ENCODE measurements around the gene CDH9. TPM values are rescaled to one million over a fixed set of nuclear protein-coding genes. Genes with fewer than 3 reads are reported as not detected.

CDH9 gene
- total RNA-seq, 4 donors from 2014 or later: not detected

- Histone ChIP-seq H3K27me3 (no peaks in the 10 kb centered on the region), H3K9me3 (no peaks in the 10 kb centered on the region), H3K4me1 (no peaks in the 10 kb centered on the region), H3K27ac (no peak overlapping the region), H3K36me3 (no peaks in the 10 kb centered on the region), H3K4me3 (no peak overlapping the region)
- DNase-seq (no peak), ATAC-seq (no peak)
- in situ Hi-C loops (cut with MboI; ENCODE audit: low sequenced_read_pairs in 4 of 4) (no loop called here), intact Hi-C loops (cut with DNase I; ENCODE audit: low total_unique reads) (no loop called here)
- TF ChIP-seq POLR2A (IDR thresholded peaks at IDR 0.05): no peak
- no peak for TF ChIP-seq CTCF (IDR thresholded peaks at IDR 0.05 in 4 of 5, conservative IDR thresholded peaks at IDR 0.05 in 1 of 5)
These were observed 24.1 kb upstream of the CDH9 start for GRCh38 chr5:27062451-27062850.

- Histone ChIP-seq H3K4me3 (no peak overlapping the region), H3K9me3 (peaks cover 0 to 5% (median 0%) of the 10 kb centered on the region in 3 donors), H3K27ac (no peak overlapping the region), H3K36me3 (no peaks in the 10 kb centered on the region), H3K4me1 (no peaks in the 10 kb centered on the region), H3K27me3 (no peaks in the 10 kb centered on the region)
- DNase-seq (no peak), ATAC-seq (no peak)
- intact Hi-C loops (cut with DNase I; ENCODE audit: low total_unique reads): no loop called here
- in situ Hi-C loops (cut with MboI; ENCODE audit: low sequenced_read_pairs in 4 of 4): no loop called here
- TF ChIP-seq POLR2A (IDR thresholded peaks at IDR 0.05) (no peak), CTCF (IDR thresholded peaks at IDR 0.05 in 4 of 5, conservative IDR thresholded peaks at IDR 0.05 in 1 of 5) (no peak)
These were observed 10.1 kb upstream of the CDH9 start for GRCh38 chr5:27048510-27048909.

- peaks cover 0 to 5% (median 0%) of the 10 kb centered on the region in 3 donors for H3K9me3 ChIP-seq
- H3K36me3 ChIP-seq: no peaks in the 10 kb centered on the region
- DNase-seq (no peak), ATAC-seq (no peak)
- TF ChIP-seq CTCF (IDR thresholded peaks at IDR 0.05 in 4 of 5, conservative IDR thresholded peaks at IDR 0.05 in 1 of 5) (no peak), POLR2A (IDR thresholded peaks at IDR 0.05) (no peak)
- H3K27me3 ChIP-seq: no peaks in the 10 kb centered on the region
- H3K4me1 ChIP-seq: no peaks in the 10 kb centered on the region
- intact Hi-C loops (cut with DNase I; ENCODE audit: low total_unique reads) (no loop called here), in situ Hi-C loops (cut with MboI; ENCODE audit: low sequenced_read_pairs in 4 of 4) (no loop called here)
- H3K27ac ChIP-seq: no peak overlapping the region
- H3K4me3 ChIP-seq: no peak overlapping the region
These were observed 3.0 kb upstream of the CDH9 start for GRCh38 chr5:27041372-27041771.

- H3K4me3 ChIP-seq: no peak overlapping the region
- H3K27ac ChIP-seq: no peak overlapping the region
- in situ Hi-C loops (cut with MboI; ENCODE audit: low sequenced_read_pairs in 4 of 4): no loop called here
- no peaks in the 10 kb centered on the region for H3K9me3 ChIP-seq
- DNase-seq (no peak), ATAC-seq (no peak)
- no peaks in the 10 kb centered on the region for H3K4me1 ChIP-seq
- TF ChIP-seq CTCF (IDR thresholded peaks at IDR 0.05 in 4 of 5, conservative IDR thresholded peaks at IDR 0.05 in 1 of 5): no peak
- no peak for TF ChIP-seq POLR2A (IDR thresholded peaks at IDR 0.05)
- no peaks in the 10 kb centered on the region for H3K36me3 ChIP-seq
- intact Hi-C loops (cut with DNase I; ENCODE audit: low total_unique reads): no loop called here
- no peaks in the 10 kb centered on the region for H3K27me3 ChIP-seq
These were observed 3.8 kb downstream of the CDH9 start for GRCh38 chr5:27034565-27034964.

- in situ Hi-C loops (cut with MboI; ENCODE audit: low sequenced_read_pairs in 4 of 4) (no loop called here), intact Hi-C loops (cut with DNase I; ENCODE audit: low total_unique reads) (no loop called here)
- Histone ChIP-seq H3K27ac (no peak overlapping the region), H3K4me1 (no peaks in the 10 kb centered on the region), H3K4me3 (no peak overlapping the region), H3K36me3 (no peaks in the 10 kb centered on the region), H3K27me3 (no peaks in the 10 kb centered on the region), H3K9me3 (no peaks in the 10 kb centered on the region)
- ATAC-seq (no peak), DNase-seq (no peak)
- TF ChIP-seq CTCF (IDR thresholded peaks at IDR 0.05 in 4 of 5, conservative IDR thresholded peaks at IDR 0.05 in 1 of 5): no peak
- no peak for TF ChIP-seq POLR2A (IDR thresholded peaks at IDR 0.05)
These were observed 11.6 kb downstream of the CDH9 start for GRCh38 chr5:27026801-27027200.
